Upper lobe of right lung (tissue), 1 donor: ENCODE data around the gene HOATZ. TPM values are rescaled to one million over a fixed set of nuclear protein-coding genes. Genes with fewer than 3 reads are reported as not detected.

Experiments
- ATAC-seq: fragments of 200-7000 bp; cut with Tn5 transposase; one replicate; pipeline ENCODE4 v1.9.1; 2020; ENCODE audit warnings: mild to moderate bottlenecking, moderate library complexity
- DNase-seq: peaks from one replicate; pipeline ENCODE4 v3.0.0-alpha.2; 2020
- H3K27ac ChIP-seq: fragments of 200-600 bp; one replicate; pipeline ENCODE4 v1.8.0; 2022
- H3K27me3 ChIP-seq: fragments of 200-600 bp; one replicate; pipeline ENCODE4 v1.8.0; 2022; ENCODE audit warnings: mild to moderate bottlenecking
- H3K36me3 ChIP-seq: fragments of 200-600 bp; one replicate; pipeline ENCODE4 v1.8.0; 2022
- H3K4me1 ChIP-seq: fragments of 200-600 bp; one replicate; pipeline ENCODE4 v1.8.0; 2022
- H3K4me3 ChIP-seq: fragments of 200-600 bp; one replicate; pipeline ENCODE4 v1.8.0; 2022; ENCODE audit warnings: mild to moderate bottlenecking
- H3K9me3 ChIP-seq: fragments of 200-600 bp; one replicate; pipeline ENCODE4 v1.8.0; 2022
- intact Hi-C: fragments of 100-400 bp; cut with DNase I; formaldehyde crosslinking; loops from one replicate; pipeline ENCODE4 v1.11.0; 2022
- total RNA-seq: library from RNA; stranded (reverse); fragmentation: NEBNext Ultra II Directional; extraction: Animal tissue kit (Norgen Biotek cat#: 25700); gene quantifications from one replicate; pipeline ENCODE4 v1.2.1, GENCODE V29; 2021
- TF ChIP-seq, protein P1 (sequence below): fragments of 200-600 bp; IDR thresholded peaks from one replicate; pipeline ENCODE4 v1.8.0; 2022; ENCODE audit warnings: antibody characterized with exemption
- donor health status: DM: no; HTN: yes; CAD: no; lungs with severe emphysema.

The HOATZ gene
- total RNA-seq, 1 donor from 2014 or later: not detected

DNA sequence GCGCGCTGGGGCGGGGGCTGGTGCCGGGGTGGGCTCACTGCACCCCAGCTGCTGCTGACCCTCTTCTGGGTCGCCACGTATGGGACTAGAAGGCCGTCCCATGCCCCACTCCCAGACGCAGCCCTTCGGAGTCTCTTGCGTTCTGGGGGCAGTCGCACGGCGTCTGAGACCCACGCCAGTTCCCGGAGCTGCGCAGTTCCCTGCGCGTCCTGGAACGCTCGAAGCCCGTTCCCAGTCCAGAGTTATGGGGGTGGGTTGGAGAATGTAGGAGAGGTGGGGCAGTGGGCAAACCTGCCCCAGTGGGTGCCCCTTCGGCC is 26.3 kb downstream of the HOATZ start:
- peak overlapping the region; percentile 66 for H3K4me3 ChIP-seq
- TF ChIP-seq, protein P1, sequence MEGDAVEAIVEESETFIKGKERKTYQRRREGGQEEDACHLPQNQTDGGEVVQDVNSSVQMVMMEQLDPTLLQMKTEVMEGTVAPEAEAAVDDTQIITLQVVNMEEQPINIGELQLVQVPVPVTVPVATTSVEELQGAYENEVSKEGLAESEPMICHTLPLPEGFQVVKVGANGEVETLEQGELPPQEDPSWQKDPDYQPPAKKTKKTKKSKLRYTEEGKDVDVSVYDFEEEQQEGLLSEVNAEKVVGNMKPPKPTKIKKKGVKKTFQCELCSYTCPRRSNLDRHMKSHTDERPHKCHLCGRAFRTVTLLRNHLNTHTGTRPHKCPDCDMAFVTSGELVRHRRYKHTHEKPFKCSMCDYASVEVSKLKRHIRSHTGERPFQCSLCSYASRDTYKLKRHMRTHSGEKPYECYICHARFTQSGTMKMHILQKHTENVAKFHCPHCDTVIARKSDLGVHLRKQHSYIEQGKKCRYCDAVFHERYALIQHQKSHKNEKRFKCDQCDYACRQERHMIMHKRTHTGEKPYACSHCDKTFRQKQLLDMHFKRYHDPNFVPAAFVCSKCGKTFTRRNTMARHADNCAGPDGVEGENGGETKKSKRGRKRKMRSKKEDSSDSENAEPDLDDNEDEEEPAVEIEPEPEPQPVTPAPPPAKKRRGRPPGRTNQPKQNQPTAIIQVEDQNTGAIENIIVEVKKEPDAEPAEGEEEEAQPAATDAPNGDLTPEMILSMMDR: no peak
- H3K36me3 ChIP-seq: no peaks in the 10 kb centered on the region
- intact Hi-C loops: no loop called here
- no peaks in the 10 kb centered on the region for H3K9me3 ChIP-seq
- DNase-seq: no peak
- peaks cover 16% of the 10 kb centered on the region for H3K27me3 ChIP-seq
- H3K4me1 ChIP-seq: peaks cover 23% of the 10 kb centered on the region
- ATAC-seq: peak; percentile 39
- peak overlapping the region; percentile 76 for H3K27ac ChIP-seq

DNA sequence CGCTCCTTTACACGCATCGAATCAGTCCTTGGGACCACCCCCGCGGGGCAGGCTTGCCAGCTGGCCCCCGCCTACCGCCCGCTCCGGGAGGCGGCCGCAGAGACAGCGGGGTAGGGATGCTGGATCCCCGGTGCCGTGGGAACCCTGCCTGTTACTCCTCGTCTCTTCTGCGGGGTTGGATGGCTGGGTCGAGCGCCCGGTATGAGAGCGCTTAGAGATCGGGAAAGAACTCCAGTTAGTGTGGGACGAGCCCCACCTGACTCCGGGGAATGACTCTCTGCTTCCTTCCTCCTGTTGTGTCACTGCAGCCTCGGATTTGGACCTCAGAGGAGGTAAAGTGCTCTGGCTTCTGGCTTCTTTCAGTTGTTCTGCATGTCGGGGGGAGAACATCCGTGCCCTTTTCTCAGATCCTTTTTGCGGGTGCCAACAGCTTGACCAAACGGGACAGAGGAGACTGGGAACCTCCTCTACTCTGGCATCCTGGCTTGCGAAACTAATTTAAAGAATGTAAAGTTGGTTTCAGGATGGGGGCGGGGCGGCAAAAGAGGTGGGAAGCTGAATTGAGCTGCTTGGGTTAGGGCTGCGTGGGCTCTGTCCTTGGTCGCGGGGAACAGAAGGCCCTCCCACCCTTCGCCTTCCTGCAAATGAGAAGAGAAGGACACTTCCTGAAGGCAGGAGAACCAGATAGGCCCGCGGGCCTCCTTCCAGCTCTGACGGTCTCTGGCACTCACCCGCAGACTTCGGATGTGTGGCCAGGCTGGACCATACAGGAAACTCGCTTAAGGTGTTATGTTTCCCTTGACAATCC is 26.9 kb downstream of the HOATZ start:
- peak overlapping the region; percentile 76 for H3K27ac ChIP-seq
- H3K4me1 ChIP-seq: peaks cover 23% of the 10 kb centered on the region
- DNase-seq (peak; percentile 70), ATAC-seq (peak; percentile 55)
- H3K4me3 ChIP-seq: peak overlapping the region; percentile 66
- TF ChIP-seq, protein P1: no peak
- no peaks in the 10 kb centered on the region for H3K9me3 ChIP-seq
- intact Hi-C loops: no loop called here
- peaks cover 16% of the 10 kb centered on the region for H3K27me3 ChIP-seq
- no peaks in the 10 kb centered on the region for H3K36me3 ChIP-seq

DNA sequence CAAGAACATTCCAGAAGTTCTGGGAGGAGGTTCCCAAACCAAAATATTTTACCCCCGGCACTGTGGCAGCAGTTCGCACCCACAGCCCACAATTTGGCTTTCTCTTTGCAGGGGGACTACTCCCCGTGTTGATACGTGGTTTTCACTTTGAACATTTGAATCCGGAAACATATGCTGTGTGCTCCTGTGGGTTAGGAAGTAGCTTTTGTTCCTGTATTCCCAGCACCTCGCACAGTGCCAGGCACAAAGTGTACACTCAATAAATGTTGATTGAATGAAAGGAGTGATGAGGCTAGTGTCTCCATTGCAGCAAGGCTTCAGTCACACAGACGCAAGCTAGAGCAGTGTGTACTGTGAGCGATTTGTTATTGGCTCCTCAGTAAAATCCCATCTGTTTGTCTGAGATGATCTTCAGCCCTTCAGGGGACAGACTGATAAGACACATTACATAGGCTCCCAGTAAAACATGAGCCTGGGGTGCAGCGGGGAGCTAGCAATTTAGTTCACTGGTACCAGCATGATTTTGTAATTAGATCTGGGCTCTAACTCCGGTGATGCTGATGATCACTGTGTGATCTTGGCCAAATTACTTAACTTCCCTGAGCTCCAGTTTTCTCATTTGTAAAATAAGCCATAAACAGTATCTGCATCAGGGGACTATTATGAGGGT is 28.2 kb downstream of the HOATZ start:
- TF ChIP-seq, protein P1: no peak
- no peak overlapping the region for H3K4me3 ChIP-seq

DNA sequence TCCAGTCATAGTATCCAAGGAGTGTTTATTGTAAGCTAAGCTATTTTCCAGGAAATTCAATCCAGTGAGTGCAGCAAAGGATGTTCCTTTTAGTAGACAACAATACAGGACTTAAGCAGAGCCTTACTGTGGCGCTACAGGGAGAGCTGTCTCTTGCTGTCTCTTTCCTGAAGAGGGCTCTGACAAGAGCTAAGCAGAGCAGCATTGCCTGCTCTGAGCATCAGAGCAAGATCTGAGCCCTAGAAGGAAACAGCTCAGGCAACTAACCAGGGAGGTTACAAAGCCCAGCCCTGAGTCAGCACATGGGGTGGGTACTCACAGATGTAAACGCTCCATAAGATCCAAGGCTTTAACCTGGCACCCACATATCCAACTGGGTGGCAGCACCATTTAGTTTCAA is 33.9 kb downstream of the HOATZ start:
- ATAC-seq (no peak), DNase-seq (no peak)
- no peaks in the 10 kb centered on the region for H3K36me3 ChIP-seq
- H3K9me3 ChIP-seq: no peaks in the 10 kb centered on the region
- H3K27me3 ChIP-seq: no peaks in the 10 kb centered on the region
- H3K4me1 ChIP-seq: no peaks in the 10 kb centered on the region
- TF ChIP-seq, protein P1: no peak
- no peak overlapping the region for H3K4me3 ChIP-seq
- no peak overlapping the region for H3K27ac ChIP-seq
- intact Hi-C loops: no loop called here

More for the DNA sequence above, 28.2 kb downstream of the HOATZ start:
- intact Hi-C loops: no loop called here
- peaks cover 23% of the 10 kb centered on the region for H3K4me1 ChIP-seq
- no peaks in the 10 kb centered on the region for H3K9me3 ChIP-seq
- no peak for ATAC-seq
- H3K27me3 ChIP-seq: peaks cover 16% of the 10 kb centered on the region
- no peak for DNase-seq
- H3K36me3 ChIP-seq: no peaks in the 10 kb centered on the region
- no peak overlapping the region for H3K27ac ChIP-seq

DNA sequence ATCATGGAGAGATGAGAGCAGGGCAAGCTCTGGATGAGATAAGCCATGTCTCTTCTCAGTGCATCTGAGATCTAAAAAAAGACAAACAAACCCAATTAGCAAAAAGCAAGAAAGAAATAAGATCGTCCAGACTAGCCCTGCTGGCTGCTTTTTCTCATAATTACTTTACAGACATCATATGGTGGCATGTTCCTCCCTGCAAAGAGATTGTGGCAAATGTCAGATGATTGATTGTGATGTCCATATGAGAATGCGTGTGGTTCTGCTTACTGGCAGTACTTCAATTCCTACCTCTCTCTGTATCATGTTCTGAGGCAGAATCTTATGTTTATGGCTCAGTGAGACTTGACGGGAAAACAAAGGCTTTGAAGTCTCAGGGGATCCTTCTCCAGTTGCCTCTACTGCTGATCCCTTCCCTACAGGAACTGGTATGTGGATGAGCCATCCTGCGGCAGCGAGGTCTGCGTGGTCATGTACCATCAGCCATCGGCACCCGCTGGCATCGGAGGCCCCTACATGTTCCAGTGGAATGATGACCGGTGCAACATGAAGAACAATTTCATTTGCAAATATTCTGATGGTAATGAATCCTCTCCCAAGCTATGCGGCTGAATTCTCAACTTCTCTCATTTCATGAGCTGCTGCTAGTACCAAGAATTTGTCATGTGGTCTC is 34.8 kb downstream of the HOATZ start:
- TF ChIP-seq, protein P1: no peak
- intact Hi-C loops: no loop called here
- Histone ChIP-seq H3K36me3 (no peaks in the 10 kb centered on the region), H3K4me1 (no peaks in the 10 kb centered on the region), H3K4me3 (no peak overlapping the region), H3K9me3 (no peaks in the 10 kb centered on the region), H3K27ac (no peak overlapping the region), H3K27me3 (no peaks in the 10 kb centered on the region)
- no peak for ATAC-seq
- DNase-seq: no peak
